SU-DHL-6 (cell line): ENCODE measurements around the gene GAL3ST3.
A peak's percentile ranks its signal among the peaks of the same experiment; 100 is the strongest.

Experiments used
- EZH2phosphoT487 ChIP-seq: fragments of 200-600 bp; sonication (generic), shearing (Covaris generic); conservative IDR thresholded peaks from 2 replicates; pipeline ENCODE4 v1.6.1; 2018; ENCODE audit warnings: mild to moderate bottlenecking, antibody characterized with exemption, low read length, moderate library complexity, mixed read lengths
- TF ChIP-seq, protein P1 (sequence below): fragments of 200-600 bp; sonication (generic); IDR thresholded peaks from one replicate; pipeline ENCODE4 v1.5.1; 2017; ENCODE audit warnings: antibody characterized with exemption, mild to moderate bottlenecking, low read length, moderate library complexity; ENCODE audit not compliant: insufficient read depth, poor library complexity, severe bottlenecking

DNA sequence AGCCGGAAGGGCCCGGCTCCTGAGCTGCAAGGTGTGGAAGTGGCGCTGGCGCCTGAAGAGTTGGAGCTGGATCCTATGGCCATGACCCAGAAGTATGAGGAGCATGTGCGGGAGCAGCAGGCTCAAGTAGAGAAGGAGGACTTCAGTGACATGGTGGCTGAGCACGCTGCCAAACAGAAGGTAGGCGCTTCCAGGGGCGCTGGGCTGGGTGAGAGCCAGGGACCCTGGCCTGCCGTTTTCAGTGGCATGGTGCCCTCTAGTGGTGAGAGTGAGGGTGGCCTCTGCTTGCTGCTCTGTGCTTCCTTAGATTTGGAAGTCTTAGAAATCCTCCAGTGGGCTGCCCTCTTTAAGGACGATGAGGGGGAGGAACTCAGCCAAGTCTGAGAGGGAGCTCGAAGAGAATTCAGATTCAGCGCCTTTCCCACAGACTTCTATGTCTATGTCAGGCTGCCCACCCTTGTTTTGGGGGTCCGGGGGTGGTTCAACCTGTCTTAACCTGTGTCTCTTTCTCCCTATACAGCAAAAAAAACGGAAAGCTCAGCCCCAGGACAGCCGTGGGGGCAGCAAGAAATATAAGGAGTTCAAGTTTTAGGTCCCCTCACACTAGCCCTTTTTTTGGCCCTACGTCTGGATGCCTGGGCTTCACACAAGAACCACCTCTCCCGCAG, 19.3 kb upstream of the GAL3ST3 start:
- TF ChIP-seq, protein P1, sequence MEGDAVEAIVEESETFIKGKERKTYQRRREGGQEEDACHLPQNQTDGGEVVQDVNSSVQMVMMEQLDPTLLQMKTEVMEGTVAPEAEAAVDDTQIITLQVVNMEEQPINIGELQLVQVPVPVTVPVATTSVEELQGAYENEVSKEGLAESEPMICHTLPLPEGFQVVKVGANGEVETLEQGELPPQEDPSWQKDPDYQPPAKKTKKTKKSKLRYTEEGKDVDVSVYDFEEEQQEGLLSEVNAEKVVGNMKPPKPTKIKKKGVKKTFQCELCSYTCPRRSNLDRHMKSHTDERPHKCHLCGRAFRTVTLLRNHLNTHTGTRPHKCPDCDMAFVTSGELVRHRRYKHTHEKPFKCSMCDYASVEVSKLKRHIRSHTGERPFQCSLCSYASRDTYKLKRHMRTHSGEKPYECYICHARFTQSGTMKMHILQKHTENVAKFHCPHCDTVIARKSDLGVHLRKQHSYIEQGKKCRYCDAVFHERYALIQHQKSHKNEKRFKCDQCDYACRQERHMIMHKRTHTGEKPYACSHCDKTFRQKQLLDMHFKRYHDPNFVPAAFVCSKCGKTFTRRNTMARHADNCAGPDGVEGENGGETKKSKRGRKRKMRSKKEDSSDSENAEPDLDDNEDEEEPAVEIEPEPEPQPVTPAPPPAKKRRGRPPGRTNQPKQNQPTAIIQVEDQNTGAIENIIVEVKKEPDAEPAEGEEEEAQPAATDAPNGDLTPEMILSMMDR = peak; percentile 97
- TF ChIP-seq EZH2phosphoT487 = no peak
